BLaER1 treated with 17β-estradiol and CSF1 and Interleukin-3, amounts not matched to agents 10 nM and 100 nM (cell line): ENCODE measurements around the gene CACNB3.
A peak's percentile ranks its signal among the peaks of the same experiment; 100 is the strongest.

ENCODE experiments used
- H3K27ac ChIP-seq, 11 experiments: shearing (Covaris generic); formaldehyde crosslinking; 2 replicates each; pipeline ENCODE4 v1.8.1; 2022
- H3K27me3 ChIP-seq, 11 experiments: shearing (Covaris generic); formaldehyde crosslinking; 2 replicates each; pipeline ENCODE4 v1.8.1; 2022
- H3K36me3 ChIP-seq, 11 experiments: shearing (Covaris generic); formaldehyde crosslinking; 2 replicates each; pipeline ENCODE4 v1.8.1; 2022
- H3K4me1 ChIP-seq, 10 experiments: shearing (Covaris generic); formaldehyde crosslinking; 2 replicates each; pipeline ENCODE4 v1.8.1; 2022
- H3K4me2 ChIP-seq, 11 experiments: shearing (Covaris generic); formaldehyde crosslinking; 2 replicates each; pipeline ENCODE4 v1.8.1; 2022
- H3K4me3 ChIP-seq, 10 experiments: shearing (Covaris generic); formaldehyde crosslinking; 2 replicates each; pipeline ENCODE4 v1.8.1; 2022
- H3K9ac ChIP-seq, 11 experiments: shearing (Covaris generic); formaldehyde crosslinking; 2 replicates each; pipeline ENCODE4 v1.8.1; 2022
- H3K9me3 ChIP-seq, 11 experiments: shearing (Covaris generic); formaldehyde crosslinking; replicated peaks in 1 of 11; 2 replicates each; pipeline ENCODE4 v1.8.1; 2022
- H4K20me1 ChIP-seq, 11 experiments: shearing (Covaris generic); formaldehyde crosslinking; 2 replicates each; pipeline ENCODE4 v1.8.1; 2022
- Cebpa-rat ChIP-seq, 11 experiments: shearing (Covaris generic); IDR thresholded peaks; 2 replicates each; pipeline ENCODE4 v1.8.1; 2022

CACNB3 gene

GRCh38 chr12:48813465-48814261 is 4.6 kb upstream of the CACNB3 start:
- Histone ChIP-seq H3K4me3 (peak overlapping the region; percentile 71 to 91 (median 80)), H3K36me3 (no peaks in the 10 kb centered on the region), H3K9ac (peak overlapping the region; percentile 80 to 90 (median 87)), H4K20me1 (peaks cover 0 to 11% (median 0%) of the 10 kb centered on the region in 11 experiments; a peak in 2 of 22 replicates), H3K4me1 (peaks cover 33 to 46% (median 40%) of the 10 kb centered on the region in 10 experiments), H3K9me3 (no peaks in the 10 kb centered on the region), H3K4me2 (peak overlapping the region; percentile 93 to 100 (median 99)), H3K27me3 (no peaks in the 10 kb centered on the region), H3K27ac (peak overlapping the region; percentile 76 to 90 (median 84))
- no peak for TF ChIP-seq Cebpa-rat (IDR thresholded peaks at IDR 0.05)

- H3K9ac ChIP-seq: peak overlapping the region; percentile 80 to 90 (median 87)
- H3K36me3 ChIP-seq: no peaks in the 10 kb centered on the region
- H4K20me1 ChIP-seq: peaks cover 0 to 16% (median 5%) of the 10 kb centered on the region in 11 experiments; a peak in 6 of 22 replicates
- peak overlapping the region; percentile 93 to 100 (median 99) for H3K4me2 ChIP-seq
- H3K27me3 ChIP-seq: no peaks in the 10 kb centered on the region
- no peak for TF ChIP-seq Cebpa-rat (IDR thresholded peaks at IDR 0.05)
- no peaks in the 10 kb centered on the region for H3K9me3 ChIP-seq
- H3K4me1 ChIP-seq: peaks cover 40 to 53% (median 47%) of the 10 kb centered on the region in 10 experiments
- peak overlapping the region; percentile 71 to 91 (median 80) for H3K4me3 ChIP-seq
- peak overlapping the region; percentile 76 to 90 (median 84) for H3K27ac ChIP-seq
These were observed 3.8 kb upstream of the CACNB3 start for GRCh38 chr12:48814262-48815125.

GRCh38 chr12:48815126-48816110 is 2.9 kb upstream of the CACNB3 start:
- no peaks in the 10 kb centered on the region for H3K27me3 ChIP-seq
- peaks cover 0 to 25% (median 14%) of the 10 kb centered on the region in 11 experiments; a peak in 8 of 22 replicates for H4K20me1 ChIP-seq
- no peaks in the 10 kb centered on the region for H3K9me3 ChIP-seq
- H3K4me2 ChIP-seq: peak overlapping the region; percentile 93 to 100 (median 99)
- peaks cover 49 to 63% (median 57%) of the 10 kb centered on the region in 10 experiments for H3K4me1 ChIP-seq
- H3K27ac ChIP-seq: peak overlapping the region; percentile 76 to 90 (median 84)
- no peaks in the 10 kb centered on the region; a peak in 1 of 22 replicates for H3K36me3 ChIP-seq
- H3K4me3 ChIP-seq: peak overlapping the region; percentile 71 to 91 (median 80)
- peak overlapping the region; percentile 80 to 90 (median 87) for H3K9ac ChIP-seq
- TF ChIP-seq Cebpa-rat (IDR thresholded peaks at IDR 0.05): no peak

- Histone ChIP-seq H3K9me3 (no peaks in the 10 kb centered on the region), H4K20me1 (peaks cover 0 to 33% (median 15%) of the 10 kb centered on the region in 11 experiments; a peak in 8 of 22 replicates), H3K4me3 (peak overlapping the region; percentile 71 to 91 (median 80)), H3K9ac (peak overlapping the region; percentile 71 to 90 (median 85); a peak in 21 of 22 replicates), H3K27ac (peak overlapping the region in 10 of 11 experiments; percentile 76 to 90 (median 84); a peak in 16 of 22 replicates), H3K27me3 (no peaks in the 10 kb centered on the region), H3K4me1 (peaks cover 52 to 64% (median 58%) of the 10 kb centered on the region in 10 experiments), H3K36me3 (peaks cover 0 to 5% (median 0%) of the 10 kb centered on the region in 11 experiments; a peak in 2 of 22 replicates), H3K4me2 (peak overlapping the region; percentile 93 to 100 (median 99))
- no peak for TF ChIP-seq Cebpa-rat (IDR thresholded peaks at IDR 0.05)
These were observed 2.0 kb upstream of the CACNB3 start for GRCh38 chr12:48816143-48816854.

- H3K36me3 ChIP-seq: peaks cover 9 to 31% (median 11%) of the 10 kb centered on the region in 11 experiments; a peak in 18 of 22 replicates
- TF ChIP-seq Cebpa-rat (IDR thresholded peaks at IDR 0.05): no peak
- H3K9ac ChIP-seq: peak overlapping the region; percentile 57 to 90 (median 79); a peak in 21 of 22 replicates
- no peaks in the 10 kb centered on the region for H3K27me3 ChIP-seq
- peak overlapping the region in 8 of 11 experiments; percentile 16 to 81 (median 78); a peak in 13 of 22 replicates for H3K27ac ChIP-seq
- H3K4me3 ChIP-seq: peak overlapping the region; percentile 66 to 85 (median 78)
- peaks cover 43 to 54% (median 46%) of the 10 kb centered on the region in 10 experiments for H3K4me1 ChIP-seq
- H3K9me3 ChIP-seq: no peaks in the 10 kb centered on the region
- peaks cover 0 to 53% (median 26%) of the 10 kb centered on the region in 11 experiments; a peak in 14 of 22 replicates for H4K20me1 ChIP-seq
- H3K4me2 ChIP-seq: peak overlapping the region; percentile 82 to 100 (median 99)
These were observed 715 bp downstream of the CACNB3 start for GRCh38 chr12:48818831-48819590.

- Histone ChIP-seq H3K27me3 (no peaks in the 10 kb centered on the region), H3K4me1 (peaks cover 42 to 48% (median 44%) of the 10 kb centered on the region in 10 experiments), H3K9ac (peak overlapping the region in 3 of 11 experiments; percentile 18 to 90 (median 89); a peak in 2 of 22 replicates), H3K4me3 (no peak overlapping the region), H3K36me3 (peaks cover 15 to 43% (median 22%) of the 10 kb centered on the region in 11 experiments; a peak in 20 of 22 replicates), H3K9me3 (no peaks in the 10 kb centered on the region), H3K27ac (no peak overlapping the region; a peak in 1 of 22 replicates), H3K4me2 (peak overlapping the region; percentile 82 to 100 (median 99); a peak in 21 of 22 replicates), H4K20me1 (peaks cover 0 to 62% (median 32%) of the 10 kb centered on the region in 11 experiments; a peak in 16 of 22 replicates)
- no peak for TF ChIP-seq Cebpa-rat (IDR thresholded peaks at IDR 0.05)
These were observed 1.9 kb downstream of the CACNB3 start for GRCh38 chr12:48819986-48820725.
